NT2/D1 (cell line): ENCODE results near the gene RAP2B.

Experiments
- SUZ12 ChIP-seq: IDR thresholded peaks from 2 replicates; pipeline ENCODE4 v1.6.1; 2011; ENCODE audit not compliant: insufficient read length, insufficient read depth; ENCODE audit errors: extremely low read depth
- YY1 ChIP-seq: IDR thresholded peaks from 2 replicates; pipeline ENCODE4 v1.6.1; 2011; ENCODE audit not compliant: insufficient read length, insufficient read depth
- ZNF274 ChIP-seq: IDR thresholded peaks from 2 replicates; pipeline ENCODE4 v1.6.1; 2011; ENCODE audit warnings: mild to moderate bottlenecking, low read depth, low read length

DNA sequence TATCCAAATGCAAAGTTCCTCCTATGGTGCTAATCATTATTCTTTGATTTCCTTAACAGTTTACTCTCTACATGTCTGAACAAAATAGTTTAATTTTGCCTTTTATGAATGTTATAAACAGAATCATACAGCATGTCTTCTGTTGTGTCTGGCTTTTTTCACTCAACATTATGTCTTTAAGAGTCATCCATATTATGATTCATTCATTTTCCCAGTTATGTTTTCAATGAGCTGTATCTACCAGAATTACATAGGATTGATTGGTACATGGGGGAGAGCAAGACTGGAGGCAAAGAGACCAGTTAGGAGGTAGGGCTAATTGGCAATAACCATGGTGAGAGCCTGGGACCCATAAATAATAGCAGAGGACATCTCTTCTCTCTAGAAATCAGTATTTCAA lies 16.6 kb upstream of the RAP2B start:
- TF ChIP-seq ZNF274: no peak
- TF ChIP-seq YY1: no peak
- TF ChIP-seq SUZ12: no peak
